ENCODE data around the gene POFUT1.
"Not testable (repeated sequence)": the region's sequence is repeated elsewhere in the genome, so short reads cannot be mapped to it uniquely, and the experiment has no call there.

Gene POFUT1
- total RNA-seq: 33.1 to 56.3 (median 50.3) reads per million in 18 experiments

- peak; percentile 90 to 94 for DNase-seq
Observed at GRCh38 chr20:32207626-32208498, at the start of gene POFUT1, which contains the start of gene PLAGL2. TSS of gene POFUT1 (plus strand) at chr20:32207880. CDS start at chr20:32207942, 62 bp downstream. TSS of gene PLAGL2 (minus strand) at chr20:32207743. CDS start at chr20:32202178, 5,565 bp downstream.

- no peak for DNase-seq
Observed at GRCh38 chr20:32158351-32158750, 49.3 kb upstream of the POFUT1 start.

- no peak for DNase-seq
Observed at GRCh38 chr20:32158943-32159660, 48.6 kb upstream of the POFUT1 start.

GRCh38 chr20:32159766-32160221 is 47.9 kb upstream of the POFUT1 start:
- DNase-seq: no peak

- no peak for DNase-seq
Observed at GRCh38 chr20:32160341-32160740, 47.3 kb upstream of the POFUT1 start.

GRCh38 chr20:32162351-32162750 is 45.3 kb upstream of the POFUT1 start:
- DNase-seq: no peak

- no peak for DNase-seq
Observed at GRCh38 chr20:32163951-32164350, 43.7 kb upstream of the POFUT1 start.

- DNase-seq: no peak
Observed at GRCh38 chr20:32164984-32165735, 42.5 kb upstream of the POFUT1 start.

GRCh38 chr20:32165836-32166545 is 41.7 kb upstream of the POFUT1 start:
- no peak for DNase-seq

- no peak for DNase-seq
Observed at GRCh38 chr20:32167552-32167951, 40.1 kb upstream of the POFUT1 start.

GRCh38 chr20:32168184-32168910 is 39.3 kb upstream of the POFUT1 start:
- DNase-seq: no peak

GRCh38 chr20:32177696-32178095 is 30.0 kb upstream of the POFUT1 start:
- not testable (repeated sequence) for DNase-seq

GRCh38 chr20:32179515-32179914 is 28.2 kb upstream of the POFUT1 start:
- no peak for DNase-seq

GRCh38 chr20:32179934-32180333 is 27.7 kb upstream of the POFUT1 start:
- no peak for DNase-seq

GRCh38 chr20:32181606-32182005 is 26.1 kb upstream of the POFUT1 start:
- no peak for DNase-seq

- DNase-seq: no peak
Observed at GRCh38 chr20:32183947-32184635, 23.6 kb upstream of the POFUT1 start.

GRCh38 chr20:32184961-32185603 is 22.6 kb upstream of the POFUT1 start:
- DNase-seq: no peak

- no peak for DNase-seq
Observed at GRCh38 chr20:32186506-32186905, 21.2 kb upstream of the POFUT1 start.

- no peak for DNase-seq
Observed at GRCh38 chr20:32188376-32189122, 19.1 kb upstream of the POFUT1 start.

GRCh38 chr20:32189123-32189410 is 18.6 kb upstream of the POFUT1 start:
- DNase-seq: no peak

Data from inflammatory macrophage (primary cell).